SHP77 treated with DMSO at 0.1 percent for 48 hours (cell line): Measurements from ENCODE around the gene MCM3.
A peak's percentile ranks its signal among the peaks of the same experiment; 100 is the strongest.

Experiments used
- DNase-seq: peaks from one replicate; lab custom pipeline; 2025; lab: John Stamatoyannopoulos, UW

The MCM3 gene

GRCh38 chr6:52251113-52251512 lies 33.4 kb downstream of the MCM3 start:
- DNase-seq: no peak

GRCh38 chr6:52249078-52249477 lies 35.5 kb downstream of the MCM3 start:
- DNase-seq: no peak

GRCh38 chr6:52245425-52245824 lies 39.1 kb downstream of the MCM3 start:
- DNase-seq: no peak

GRCh38 chr6:52244400-52244799 lies 40.1 kb downstream of the MCM3 start, which contains the start of gene IL17F:
IL17F (minus strand) TSS chr6:52244500; CDS start chr6:52244429, 71 bp downstream.
- no peak for DNase-seq

- no peak for DNase-seq
Observed at GRCh38 chr6:52243282-52243893, 41.2 kb downstream of the MCM3 start.

- DNase-seq: no peak
Observed at GRCh38 chr6:52241819-52242218, 42.7 kb downstream of the MCM3 start.

- DNase-seq: peak; percentile 20
Observed at GRCh38 chr6:52233975-52234823, 50.3 kb downstream of the MCM3 start.

- DNase-seq: no peak
Observed at GRCh38 chr6:52233005-52233404, 51.5 kb downstream of the MCM3 start.

- DNase-seq: no peak
Observed at GRCh38 chr6:52231406-52232127, 53.0 kb downstream of the MCM3 start.

- no peak for DNase-seq
Observed at GRCh38 chr6:52230685-52231084, 53.9 kb downstream of the MCM3 start.

- DNase-seq: no peak
Observed at GRCh38 chr6:52227495-52227894, 57.0 kb downstream of the MCM3 start.

- no peak for DNase-seq
Observed at GRCh38 chr6:52221302-52221701, 63.2 kb downstream of the MCM3 start.

- DNase-seq: no peak
Observed at GRCh38 chr6:52217761-52218160, 66.8 kb downstream of the MCM3 start.

GRCh38 chr6:52216932-52217575 lies 67.5 kb downstream of the MCM3 start:
- no peak for DNase-seq

- DNase-seq: no peak
Observed at GRCh38 chr6:52215787-52216186, 68.8 kb downstream of the MCM3 start.
